GM21360 (cell line): ENCODE data around the gene IL13RA2.

Experiments
- ATAC-seq: cut with Tn5 transposase; IDR thresholded peaks from one replicate; pipeline ENCODE4 v1.9.1; 2021; ENCODE audit warnings: mild to moderate bottlenecking, moderate library complexity; ENCODE audit not compliant: unreplicated experiment

Gene IL13RA2, protein sequence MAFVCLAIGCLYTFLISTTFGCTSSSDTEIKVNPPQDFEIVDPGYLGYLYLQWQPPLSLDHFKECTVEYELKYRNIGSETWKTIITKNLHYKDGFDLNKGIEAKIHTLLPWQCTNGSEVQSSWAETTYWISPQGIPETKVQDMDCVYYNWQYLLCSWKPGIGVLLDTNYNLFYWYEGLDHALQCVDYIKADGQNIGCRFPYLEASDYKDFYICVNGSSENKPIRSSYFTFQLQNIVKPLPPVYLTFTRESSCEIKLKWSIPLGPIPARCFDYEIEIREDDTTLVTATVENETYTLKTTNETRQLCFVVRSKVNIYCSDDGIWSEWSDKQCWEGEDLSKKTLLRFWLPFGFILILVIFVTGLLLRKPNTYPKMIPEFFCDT

DNA sequence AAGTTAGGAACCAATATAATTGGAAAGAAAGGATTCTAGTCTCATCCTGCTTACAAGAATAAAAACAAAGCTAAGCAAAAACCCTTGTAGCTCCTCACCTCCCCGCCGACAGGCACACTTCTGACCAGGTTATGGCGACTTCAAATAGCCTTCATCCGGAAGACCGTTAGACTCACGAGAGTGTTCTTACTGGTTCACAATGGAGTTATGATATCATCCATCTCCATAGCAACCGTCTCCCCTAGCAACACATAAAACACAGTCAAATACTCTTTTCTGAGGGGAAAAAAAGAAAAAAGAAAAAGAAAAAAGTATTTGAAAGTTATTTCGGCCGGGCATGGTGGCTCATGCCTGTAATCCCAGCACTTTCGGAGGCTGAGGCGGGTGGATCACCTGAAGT lies at the start of gene IL13RA2:
Gene IL13RA2, minus strand, starts transcription at position 162 of the 400 bp plus-strand sequence. CDS start 347 bp downstream, outside the sequence.
- ATAC-seq = no peak

DNA sequence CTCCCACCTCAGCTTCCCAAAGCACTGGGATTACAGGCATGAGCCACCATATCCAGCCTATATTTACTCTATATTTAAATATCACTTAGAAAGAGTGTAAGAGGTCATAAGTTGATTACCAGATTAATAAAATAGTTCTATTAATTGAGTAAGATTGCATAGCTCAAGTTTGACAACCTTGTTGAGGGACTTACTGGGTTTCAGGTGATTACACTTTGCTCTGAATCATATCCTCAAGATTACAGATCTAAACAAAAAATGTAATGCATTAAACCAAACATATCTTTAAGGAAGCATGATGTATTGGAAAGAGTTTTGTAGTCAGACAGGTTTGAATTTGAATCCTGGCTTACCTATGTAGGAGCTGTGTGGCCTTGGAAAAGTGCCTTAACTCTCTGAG lies 47.9 kb upstream of the IL13RA2 start:
- ATAC-seq = no peak

DNA sequence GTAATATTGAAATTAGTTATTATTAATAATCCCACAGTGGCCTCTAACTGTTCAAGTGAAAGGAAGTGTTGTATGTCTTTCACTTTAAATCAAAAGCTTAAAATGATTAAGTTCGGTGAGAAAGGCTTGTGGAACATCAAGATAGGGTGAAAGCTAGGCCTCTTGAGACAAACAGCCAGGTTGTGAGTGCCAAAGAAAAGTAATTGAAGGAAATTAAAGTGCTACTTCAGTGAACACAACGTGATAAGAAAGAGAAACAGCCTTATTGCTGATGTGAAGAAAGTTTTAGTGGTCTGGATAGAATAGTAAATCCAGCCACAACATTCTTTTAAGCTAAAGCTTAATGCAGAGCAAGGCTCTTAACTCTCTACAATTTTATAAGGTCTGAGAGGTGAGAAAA lies 42.6 kb upstream of the IL13RA2 start:
- ATAC-seq = no peak

GRCh38 chrX:115058276-115058675 lies 40.9 kb upstream of the IL13RA2 start:
- ATAC-seq = no peak

DNA sequence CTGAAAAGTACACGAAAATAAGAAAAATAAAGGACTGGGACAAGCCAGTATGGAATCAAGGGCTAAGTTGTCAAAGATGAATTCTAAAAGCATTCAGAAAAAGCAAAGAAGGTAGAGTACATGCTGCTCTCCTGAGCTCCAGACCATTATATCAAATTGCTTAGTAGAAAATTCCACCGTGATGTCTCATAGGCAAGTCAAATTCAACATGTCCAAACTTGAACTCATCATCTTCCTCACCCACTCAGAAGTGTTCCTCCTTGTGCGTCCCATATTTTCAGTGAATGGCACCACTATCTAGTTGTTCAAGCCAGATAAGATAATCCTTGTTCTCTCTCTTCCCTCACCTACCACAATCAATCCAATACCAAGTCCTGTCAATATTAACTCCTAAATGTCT lies 37.5 kb upstream of the IL13RA2 start:
- ATAC-seq = no peak

GRCh38 chrX:115053223-115053622 lies 35.8 kb upstream of the IL13RA2 start:
- no peak for ATAC-seq

DNA sequence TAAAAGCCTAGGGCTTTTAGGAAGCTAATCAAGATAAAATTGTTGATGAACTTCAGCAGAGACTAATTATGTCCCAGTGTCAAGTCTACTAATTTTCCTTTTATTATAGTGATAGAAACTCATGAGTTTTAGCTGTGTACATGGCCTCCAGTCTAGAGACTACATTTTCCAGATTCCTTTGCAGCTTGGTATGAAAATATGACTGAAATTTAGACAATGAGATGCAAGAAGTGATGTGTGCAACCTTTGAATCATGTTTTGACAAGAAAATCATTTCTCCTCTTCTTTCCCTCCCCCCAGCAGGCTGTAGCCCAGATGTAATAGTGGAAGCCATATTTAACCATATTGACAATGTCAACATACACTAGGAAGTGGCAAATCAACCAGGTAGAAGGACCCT lies 30.3 kb upstream of the IL13RA2 start:
- ATAC-seq = no peak

GRCh38 chrX:115047181-115047580 lies 29.8 kb upstream of the IL13RA2 start:
- no peak for ATAC-seq

- no peak for ATAC-seq
Observed at GRCh38 chrX:115040417-115040816, 23.0 kb upstream of the IL13RA2 start.

DNA sequence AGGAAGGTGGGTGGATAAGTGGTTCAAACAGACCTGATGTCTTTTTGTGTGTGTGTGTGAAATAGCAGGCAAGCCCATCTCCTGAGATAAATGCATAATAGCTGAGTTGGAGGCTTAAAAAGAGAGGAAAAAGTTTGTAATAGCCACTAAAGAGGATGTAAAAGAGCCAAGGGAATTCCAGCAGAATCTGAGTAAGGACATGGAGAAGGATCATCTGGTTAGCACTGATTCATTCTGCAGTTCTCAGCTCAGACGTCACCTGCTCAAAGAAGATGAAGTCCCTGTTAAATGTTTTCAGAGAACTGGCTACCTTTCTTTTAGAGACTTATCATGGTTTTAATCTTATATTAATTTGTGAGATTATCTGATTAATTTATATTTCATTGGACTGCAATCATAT lies 21.0 kb upstream of the IL13RA2 start:
- no peak for ATAC-seq

- no peak for ATAC-seq
Observed at GRCh38 chrX:115036029-115036428, 18.6 kb upstream of the IL13RA2 start.

GRCh38 chrX:115031989-115032388 lies 14.6 kb upstream of the IL13RA2 start:
- no peak for ATAC-seq

- ATAC-seq = no peak
Observed at GRCh38 chrX:115030625-115031024, 13.2 kb upstream of the IL13RA2 start.

GRCh38 chrX:115029869-115030570 lies 12.6 kb upstream of the IL13RA2 start:
- no peak for ATAC-seq

DNA sequence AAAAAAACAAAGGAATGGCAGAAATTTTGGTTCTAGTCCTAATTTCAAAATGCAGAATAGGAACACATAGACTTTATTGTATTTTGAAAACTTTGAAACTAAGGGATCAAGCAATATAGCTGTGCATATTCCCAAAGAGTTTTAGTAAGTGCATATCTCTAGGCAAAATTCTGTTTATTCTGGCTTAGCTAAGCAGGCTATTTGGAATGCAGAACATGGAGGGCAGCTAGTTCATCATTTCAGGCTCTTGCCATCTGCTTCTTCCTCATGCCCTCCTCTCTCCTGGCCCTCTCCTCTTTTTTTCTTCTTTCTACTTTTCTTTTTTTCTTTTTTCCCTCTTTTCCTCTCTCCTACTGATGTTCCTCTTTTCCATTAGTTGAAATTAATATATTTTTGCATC lies 12.0 kb upstream of the IL13RA2 start:
- ATAC-seq = no peak

DNA sequence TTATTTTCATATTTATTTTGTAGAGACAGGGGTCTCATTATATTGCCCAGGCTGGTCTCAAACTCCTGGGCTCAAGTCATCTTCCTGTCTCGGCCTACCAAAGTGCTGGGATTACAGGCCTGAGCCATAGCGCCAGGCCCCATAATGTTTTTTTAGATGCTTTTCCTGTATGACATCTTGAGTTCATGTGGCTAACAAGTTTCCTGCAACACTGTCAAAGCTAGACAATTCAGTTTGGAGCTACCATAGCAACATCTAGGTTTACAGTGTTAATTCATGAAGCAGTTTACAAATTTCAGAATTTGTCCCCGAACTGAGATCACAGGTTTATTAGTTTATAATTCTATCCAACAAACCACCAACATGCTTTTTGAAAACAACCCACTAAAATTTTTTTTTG lies 6.4 kb upstream of the IL13RA2 start:
- ATAC-seq = no peak

DNA sequence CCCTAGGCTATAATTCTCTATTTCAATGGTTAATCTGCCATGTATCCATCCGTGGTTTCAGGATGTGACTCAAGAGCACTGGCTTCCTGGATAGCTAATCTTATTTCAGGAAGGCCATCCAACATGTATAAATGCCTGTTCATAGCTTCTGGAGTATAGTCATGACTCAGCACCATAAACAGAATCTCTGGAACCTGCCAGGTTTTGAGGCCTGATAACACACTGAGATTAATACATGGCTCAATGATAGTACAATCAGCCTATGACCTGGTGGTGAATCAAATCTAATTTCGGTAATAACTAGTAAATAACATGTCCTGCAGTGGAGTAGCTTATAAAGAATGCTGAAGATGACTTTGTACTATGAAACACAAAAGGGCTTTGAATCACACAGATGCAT lies 5.7 kb upstream of the IL13RA2 start:
- no peak for ATAC-seq

- no peak for ATAC-seq
Observed at GRCh38 chrX:115021121-115021520, 3.7 kb upstream of the IL13RA2 start.

GRCh38 chrX:115018944-115019343 lies 1.5 kb upstream of the IL13RA2 start:
- no peak for ATAC-seq

DNA sequence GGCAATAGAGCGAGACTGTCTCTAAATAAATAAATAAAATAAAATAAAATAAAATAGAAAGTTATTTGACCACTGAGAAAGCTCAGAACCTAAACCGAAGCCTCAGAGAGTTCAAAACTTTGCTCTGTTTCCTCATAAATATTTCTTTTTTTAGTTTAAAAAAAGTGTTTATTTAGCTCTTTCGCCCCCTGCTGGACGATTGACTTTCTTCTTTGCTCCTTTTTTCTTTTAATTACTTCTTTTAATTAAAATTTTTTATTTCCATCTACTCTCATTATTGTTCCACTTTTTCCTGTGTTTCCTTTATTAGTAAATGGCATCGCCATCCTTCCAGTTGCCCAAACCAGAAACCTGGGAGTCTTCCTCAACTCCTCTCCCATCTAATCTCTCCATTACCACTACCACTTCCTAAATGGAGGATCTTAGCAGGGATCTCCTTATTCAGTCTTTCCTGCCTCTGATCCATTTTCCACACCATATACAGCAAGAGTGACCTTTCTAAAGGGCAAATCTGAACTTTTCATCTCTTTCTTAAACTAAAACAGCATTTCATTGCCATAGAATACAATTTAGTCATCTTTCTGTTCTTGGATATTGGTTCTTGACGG lies 728 bp upstream of the IL13RA2 start:
- ATAC-seq = no peak

DNA sequence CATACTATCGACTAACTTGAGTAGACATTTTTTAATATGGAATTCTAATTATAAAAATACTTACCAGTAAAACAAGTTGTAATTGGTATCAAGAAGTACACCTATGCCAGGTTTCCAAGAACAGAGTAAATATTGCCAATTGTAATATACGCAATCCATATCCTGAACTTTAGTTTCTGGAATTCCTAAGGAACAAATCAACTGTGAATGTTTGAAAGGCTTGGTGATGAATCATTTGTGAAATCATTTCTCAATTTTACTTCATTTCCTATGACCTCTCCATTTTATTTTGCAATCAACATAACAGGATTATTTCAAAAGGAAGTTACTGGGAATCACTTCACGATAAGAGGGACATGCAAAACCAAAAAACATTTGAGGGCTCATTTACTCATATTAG lies 3.7 kb downstream of the IL13RA2 start:
- no peak for ATAC-seq

DNA sequence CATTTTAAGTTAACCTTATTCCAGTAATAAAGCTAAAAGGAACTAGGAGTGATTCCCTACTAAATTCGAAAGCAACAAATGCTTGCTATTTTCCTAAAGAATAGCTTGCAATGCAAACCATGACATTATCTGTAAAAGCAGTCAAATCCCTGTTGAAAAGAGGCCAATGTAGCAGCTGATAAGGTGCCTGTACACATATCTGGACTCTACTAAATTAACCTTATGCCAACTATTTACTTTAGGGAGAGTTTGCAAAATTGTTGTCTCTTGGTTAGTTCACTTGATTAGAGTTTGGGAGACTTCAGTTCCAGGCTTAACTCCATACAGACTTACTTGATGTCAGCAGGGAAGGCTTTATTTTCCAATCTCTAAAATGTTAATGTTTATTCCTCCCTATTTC lies 6.0 kb downstream of the IL13RA2 start:
- ATAC-seq = no peak
